NK-92 treated with Interleukin-12 subunit alpha and Interleukin-12 subunit beta, amount 100 ng/mL, for 24 hours (cell line): Measurements from ENCODE around the gene NDUFA6.
"Not testable (repeated sequence)": the region's sequence is repeated elsewhere in the genome, so short reads cannot be mapped to it uniquely, and the experiment has no call there.

ENCODE experiments used
- DNase-seq: peaks from one replicate; lab custom pipeline; 2025; lab: John Stamatoyannopoulos, UW

The NDUFA6 gene

DNA sequence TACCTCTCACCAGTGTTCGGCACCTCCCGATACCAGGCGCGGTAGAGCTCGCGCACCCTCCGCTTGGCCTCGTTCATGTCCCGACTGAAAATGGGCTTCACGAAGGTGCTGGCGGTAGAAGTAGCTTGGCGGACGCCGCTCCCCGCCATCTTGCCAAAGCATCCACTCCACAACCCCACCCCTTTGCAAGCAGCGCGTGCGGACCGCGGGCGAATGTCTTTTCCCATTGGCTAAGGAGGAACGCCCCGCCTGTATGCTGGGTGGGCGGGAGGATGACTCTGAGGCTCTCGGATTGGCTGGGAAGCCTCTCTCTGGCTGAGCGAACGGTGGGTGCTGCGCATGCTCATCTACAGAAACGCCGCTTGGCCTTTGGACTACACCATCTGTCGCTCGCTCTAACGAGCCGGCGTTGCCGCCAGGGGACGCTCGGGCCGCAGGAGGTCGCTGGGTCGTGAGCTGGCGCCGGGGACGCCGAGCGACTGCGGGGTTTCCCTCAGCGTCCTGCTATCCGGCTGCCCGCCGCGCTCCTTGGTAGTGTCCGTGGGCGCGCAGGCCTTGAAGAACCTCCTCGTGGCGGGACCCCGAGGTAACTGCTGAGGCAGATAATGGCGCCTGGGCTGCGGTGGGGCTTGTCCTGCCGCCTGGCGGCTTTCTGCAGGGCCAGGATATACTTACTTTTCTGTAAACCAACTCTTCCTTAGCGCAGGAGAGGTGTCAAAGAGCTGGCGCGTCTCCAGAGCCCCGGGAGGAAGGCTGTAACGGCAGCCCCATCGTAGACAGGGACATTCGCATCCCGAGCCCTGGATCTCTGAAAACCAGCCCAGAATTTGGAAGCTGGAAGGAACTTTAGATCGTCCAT, at the start of gene NDUFA6:
NDUFA6 (minus strand) TSS at position 177 of the 859 bp plus-strand sequence; CDS start at position 149, 28 bp downstream.
- DNase-seq: peak; percentile 97

DNA sequence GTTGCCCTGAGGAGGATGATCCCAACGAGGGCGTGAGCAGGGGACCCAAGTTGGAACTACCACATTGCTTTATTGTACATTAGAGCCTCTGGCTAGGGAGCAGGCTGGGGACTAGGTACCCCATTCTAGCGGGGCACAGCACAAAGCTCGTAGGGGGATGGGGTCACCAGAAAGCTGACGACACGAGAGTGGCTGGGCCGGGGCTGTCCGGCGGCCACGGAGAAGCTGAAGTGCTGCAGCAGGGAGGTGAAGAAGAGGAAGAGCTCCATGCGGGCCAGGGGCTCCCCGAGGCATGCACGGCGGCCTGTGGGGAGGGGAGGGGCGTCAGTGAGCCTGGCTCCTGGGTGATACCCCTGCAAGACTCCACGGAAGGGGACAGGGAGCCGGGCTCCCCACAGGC, 49.6 kb upstream of the NDUFA6 start:
- DNase-seq: not testable (repeated sequence)

DNA sequence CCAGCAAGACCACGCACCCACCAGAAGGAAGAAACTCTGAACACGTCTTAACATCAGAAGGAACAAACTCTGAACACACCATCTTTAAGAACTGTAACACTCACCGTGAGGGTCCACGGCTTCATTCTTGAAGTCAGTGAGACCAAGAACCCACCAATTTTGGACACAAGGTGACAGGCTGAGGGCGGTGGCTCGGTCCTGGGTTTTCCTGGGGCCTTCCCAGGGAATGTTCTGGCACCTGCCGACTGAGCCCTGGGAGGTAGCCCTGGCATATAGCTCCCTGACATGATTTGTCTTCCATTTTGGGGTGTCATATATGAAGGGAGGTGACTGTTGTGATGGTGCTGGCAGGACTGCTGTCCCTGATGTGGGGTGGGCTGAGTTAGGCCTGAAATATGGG, 48.9 kb upstream of the NDUFA6 start:
- not testable (repeated sequence) for DNase-seq

DNA sequence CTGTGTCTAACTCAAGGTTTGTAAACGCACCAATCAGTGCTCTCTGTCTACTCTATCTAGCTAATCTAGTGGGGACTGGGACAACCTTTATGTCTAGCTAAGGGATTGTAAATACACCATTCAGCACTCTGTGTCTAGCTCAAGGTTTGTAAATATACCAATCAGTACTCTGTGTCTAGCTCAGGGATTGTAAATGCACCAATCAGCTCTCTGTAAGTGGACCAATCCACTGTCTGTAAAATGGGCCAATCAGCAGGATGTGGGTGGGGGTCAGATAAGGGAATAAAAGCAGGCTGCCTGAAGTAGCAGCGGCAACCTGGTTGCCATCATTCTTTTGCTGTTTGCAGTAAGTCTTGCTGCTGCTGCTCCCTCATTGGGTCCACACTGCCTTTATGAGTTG, 48.4 kb upstream of the NDUFA6 start:
- no peak for DNase-seq

DNA sequence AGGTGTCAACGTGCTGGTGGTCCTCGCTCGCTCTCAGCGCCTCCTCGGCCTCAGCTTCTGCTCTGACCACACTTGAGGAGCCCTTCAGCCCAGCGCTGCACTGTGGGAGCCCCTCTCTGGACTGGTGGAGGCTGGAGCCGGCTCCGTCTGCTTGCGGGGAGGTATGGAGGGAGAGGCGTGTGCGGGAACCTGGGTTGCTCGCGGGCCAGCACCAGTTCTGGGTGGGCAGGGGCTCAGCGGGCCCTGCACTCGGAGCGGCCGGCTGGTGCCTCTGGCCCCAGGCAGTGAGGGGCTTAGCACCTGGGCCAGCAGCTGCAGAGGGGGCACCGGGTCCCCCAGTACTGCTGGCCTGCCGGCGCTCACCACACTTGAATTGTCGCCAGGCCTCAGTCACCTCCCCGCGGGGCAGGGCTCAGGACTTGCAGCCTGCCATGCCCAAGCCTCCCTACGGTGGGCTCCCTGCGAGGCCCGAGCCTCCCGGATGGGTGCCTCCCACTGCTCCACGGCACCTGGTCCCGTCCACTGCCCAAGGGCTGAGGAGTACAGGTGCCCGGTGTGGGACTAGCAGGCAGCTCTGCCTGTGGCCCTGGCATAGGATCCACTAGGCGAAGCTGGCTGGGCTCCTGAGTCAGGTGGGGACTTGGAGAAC, 47.7 kb upstream of the NDUFA6 start:
- DNase-seq: no peak

DNA sequence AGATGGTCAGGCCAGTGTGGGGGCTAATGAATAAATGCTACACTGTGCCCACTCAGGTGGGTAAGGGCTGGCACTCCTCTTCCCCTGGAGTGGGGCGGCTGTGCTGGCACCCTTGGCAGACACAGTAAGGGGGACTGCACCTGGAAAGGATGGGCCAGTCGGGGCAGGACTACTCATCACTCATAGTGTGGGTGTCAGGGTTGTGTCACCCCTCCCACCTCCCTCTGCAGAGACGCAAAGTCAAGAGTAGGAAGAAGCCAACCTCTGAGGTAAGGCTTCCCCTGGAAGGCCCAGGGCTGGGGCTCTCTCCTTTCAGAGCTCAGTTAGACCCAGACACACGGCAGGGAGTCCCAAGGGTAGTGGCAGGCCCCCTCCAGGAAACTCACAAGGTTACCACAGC, 45.1 kb upstream of the NDUFA6 start:
- DNase-seq: not testable (repeated sequence)

DNA sequence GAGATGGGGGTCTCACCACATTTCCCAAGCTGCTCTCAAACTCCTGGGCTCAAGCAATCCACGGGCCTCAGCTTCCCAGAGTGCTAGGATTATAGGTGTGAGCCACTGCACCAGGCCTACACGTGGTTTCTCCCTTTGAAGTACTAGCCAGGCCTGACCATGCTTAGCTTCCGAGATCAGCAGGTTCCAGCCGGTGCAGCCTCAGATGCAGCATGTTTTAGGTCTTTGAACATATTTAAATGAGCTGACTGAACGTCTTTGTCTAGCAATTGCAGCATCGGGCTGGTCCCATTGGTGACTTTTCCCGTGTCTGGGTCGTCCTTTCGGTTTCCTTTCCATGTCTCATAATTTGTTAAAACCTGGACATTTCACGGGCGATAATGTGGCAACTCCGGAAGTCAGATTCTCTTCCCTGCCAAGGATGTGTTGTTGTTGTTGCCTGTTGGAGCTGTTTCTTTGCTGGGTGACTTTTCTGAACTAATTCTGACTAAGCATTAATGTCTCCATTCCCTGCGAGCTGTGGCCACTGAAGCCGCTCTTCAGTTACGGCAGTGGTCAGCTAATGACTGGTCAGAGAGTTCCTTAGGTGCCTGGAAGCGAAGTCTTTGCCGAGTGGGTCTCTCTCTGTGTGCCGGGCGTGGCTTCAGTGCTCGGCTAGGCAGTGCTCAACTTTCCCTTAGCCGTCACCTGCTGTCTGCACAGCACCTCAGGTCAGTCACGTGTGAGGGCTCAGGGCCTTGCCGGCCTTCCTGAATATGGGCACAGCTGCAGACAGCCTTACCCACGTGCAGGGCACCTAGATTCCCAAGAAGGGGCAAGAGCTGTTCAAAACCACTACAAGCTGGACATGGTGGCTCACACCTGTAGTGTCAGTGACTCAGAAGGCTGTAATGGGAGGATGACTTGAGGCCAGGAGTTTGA, 43.8 kb upstream of the NDUFA6 start:
- DNase-seq: no peak

DNA sequence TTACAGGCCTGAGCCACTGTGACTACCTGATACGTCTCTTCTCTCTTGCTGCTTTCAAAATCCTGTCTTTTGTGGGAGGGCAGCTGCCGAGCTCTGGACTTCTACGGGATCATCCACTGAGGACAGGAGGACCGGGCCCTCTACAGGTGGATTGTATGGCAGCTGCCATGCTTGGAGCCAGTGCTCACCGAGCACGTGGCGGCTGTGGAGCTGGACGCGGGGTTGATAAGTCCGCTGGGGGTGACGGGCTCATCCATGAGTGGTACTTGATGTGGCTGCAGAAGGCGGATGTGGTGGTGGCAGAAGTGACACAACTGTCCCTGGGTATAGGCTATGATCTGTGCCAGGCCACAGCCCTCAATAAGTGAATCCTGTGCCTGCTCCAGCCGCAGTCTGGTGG, 41.9 kb upstream of the NDUFA6 start:
- no peak for DNase-seq

DNA sequence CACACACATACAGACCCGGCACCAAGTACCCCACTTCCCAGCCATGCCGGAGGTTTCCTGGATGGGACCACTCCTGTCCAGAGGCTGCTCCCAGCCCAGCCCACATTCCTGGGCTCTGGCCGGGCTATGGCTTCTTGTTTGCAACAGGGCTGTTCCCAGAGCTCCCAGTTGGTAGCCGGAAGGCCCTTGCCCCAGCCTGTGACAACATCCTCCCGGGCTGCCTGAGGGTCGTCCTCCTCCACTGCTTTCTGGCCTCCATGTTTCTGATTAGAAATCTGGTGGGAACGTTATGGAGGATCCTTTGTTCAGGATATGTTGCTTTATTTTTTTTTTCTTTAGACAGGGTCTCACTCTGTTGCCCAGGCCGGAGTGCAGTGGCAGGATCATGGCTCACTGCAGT, 41.0 kb upstream of the NDUFA6 start:
- no peak for DNase-seq

DNA sequence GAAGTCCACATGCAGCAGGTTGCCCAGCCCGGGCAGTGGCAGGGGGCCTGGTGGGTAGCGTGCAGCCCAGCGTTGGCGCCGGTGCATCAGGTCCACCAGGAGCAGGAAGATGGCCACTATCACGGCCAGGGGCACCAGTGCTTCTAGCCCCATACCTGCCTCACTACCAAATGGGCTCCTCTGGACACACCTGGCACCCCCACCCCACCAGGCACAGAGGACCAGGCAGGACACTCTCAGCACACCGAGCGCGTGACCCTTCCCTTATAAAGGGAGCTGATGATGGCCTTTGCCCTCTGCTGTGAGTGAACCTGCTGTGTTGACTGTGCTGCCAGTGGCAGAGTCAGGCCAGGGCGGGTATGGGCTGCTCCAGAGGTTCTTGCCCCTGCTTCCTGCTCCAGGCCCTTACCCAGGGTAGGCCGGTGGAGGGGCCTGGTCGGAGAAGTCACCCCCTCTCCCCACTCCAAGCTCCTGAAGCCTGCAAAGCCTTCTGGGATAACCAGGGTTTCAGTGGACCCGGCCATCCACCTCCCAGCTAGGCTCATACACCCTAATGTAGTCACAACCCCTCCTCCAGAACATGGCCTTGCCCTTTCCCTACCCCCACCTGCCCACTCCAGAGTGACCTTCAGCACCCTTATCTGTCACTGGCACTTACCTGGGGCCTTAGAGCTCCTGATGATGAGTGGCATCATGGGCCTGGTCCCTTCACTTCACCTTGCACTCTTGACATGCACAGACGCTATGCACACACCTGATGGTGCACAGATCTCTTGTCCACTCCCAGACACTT, 40.3 kb upstream of the NDUFA6 start, which contains the start of gene CYP2D6:
CYP2D6 (minus strand) TSS at position 172 of the 793 bp plus-strand sequence; CDS start at position 153, 19 bp downstream.
- DNase-seq: not testable (repeated sequence)

DNA sequence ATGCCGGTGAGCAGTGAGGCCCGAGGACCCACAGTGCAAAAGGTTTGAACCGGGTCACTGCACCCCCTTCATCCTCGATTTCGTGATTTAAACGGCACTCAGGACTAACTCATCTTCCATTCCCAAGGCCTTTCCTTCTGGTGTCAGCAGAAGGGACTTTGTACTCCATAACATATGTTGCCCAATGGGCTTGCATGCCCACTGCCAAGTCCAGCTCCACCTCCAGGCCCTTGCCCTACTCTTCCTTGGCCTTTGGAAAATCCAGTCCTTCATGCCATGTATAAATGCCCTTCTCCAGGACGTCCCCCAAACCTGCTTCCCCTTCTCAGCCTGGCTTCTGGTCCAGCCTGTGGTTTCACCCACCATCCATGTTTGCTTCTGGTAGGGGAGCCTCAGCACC, 39.6 kb upstream of the NDUFA6 start:
- DNase-seq: not testable (repeated sequence)

DNA sequence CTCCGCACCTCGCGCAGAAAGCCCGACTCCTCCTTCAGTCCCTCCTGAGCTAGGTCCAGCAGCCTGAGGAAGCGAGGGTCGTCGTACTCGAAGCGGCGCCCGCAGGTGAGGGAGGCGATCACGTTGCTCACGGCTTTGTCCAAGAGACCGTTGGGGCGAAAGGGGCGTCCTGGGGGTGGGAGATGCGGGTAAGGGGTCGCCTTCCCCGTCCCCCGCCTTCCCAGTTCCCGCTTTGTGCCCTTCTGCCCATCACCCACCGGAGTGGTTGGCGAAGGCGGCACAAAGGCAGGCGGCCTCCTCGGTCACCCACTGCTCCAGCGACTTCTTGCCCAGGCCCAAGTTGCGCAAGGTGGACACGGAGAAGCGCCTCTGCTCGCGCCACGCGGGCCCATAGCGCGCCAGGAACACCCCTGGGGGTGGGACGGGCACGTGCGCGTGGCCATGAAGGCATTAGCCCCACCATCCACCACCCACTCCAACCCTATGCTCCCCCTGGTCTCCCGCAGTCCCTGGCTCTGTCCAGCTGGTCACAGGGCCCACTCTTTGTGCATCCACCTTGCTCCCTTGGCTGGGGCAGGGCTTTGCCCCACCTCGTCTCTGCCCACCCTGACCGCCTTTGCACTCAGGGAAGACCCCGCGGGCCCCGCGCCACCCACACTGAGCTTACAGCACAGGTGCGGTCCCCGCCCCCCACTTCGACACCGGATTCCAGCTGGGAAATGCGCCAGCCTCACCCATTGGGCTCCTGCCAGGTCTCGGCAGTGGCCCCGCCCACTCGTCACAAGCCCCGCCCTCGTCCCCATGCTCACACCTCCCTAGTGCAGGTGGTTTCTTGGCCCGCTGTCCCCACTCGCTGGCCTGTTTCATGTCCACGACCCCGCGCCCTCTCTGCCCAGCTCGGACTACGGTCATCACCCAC, 38.5 kb upstream of the NDUFA6 start:
- not testable (repeated sequence) for DNase-seq

DNA sequence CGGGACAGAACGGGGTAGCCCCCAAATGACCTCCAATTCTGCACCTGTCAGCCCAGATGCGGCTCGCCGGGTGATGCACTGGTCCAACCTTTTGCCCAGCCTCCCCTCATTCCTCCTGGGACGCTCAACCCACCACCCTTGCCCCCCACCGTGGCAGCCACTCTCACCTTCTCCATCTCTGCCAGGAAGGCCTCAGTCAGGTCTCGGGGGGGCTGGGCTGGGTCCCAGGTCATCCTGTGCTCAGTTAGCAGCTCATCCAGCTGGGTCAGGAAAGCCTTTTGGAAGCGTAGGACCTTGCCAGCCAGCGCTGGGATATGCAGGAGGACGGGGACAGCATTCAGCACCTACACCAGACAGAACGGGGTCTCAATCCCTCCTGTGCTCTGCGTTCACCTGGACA, 37.4 kb upstream of the NDUFA6 start:
- not testable (repeated sequence) for DNase-seq

DNA sequence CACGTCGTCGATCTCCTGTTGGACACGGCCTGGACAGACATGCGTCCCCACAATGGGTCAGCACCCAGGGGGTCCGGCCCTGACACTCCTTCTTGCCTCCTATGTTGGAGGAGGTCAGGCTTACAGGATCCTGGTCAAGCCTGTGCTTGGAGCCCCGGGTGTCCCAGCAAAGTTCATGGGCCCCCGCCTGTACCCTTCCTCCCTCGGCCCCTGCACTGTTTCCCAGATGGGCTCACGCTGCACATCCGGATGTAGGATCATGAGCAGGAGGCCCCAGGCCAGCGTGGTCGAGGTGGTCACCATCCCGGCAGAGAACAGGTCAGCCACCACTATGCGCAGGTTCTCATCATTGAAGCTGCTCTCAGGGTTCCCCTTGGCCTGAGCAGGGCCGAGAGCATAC, 37.0 kb upstream of the NDUFA6 start:
- no peak for DNase-seq

DNA sequence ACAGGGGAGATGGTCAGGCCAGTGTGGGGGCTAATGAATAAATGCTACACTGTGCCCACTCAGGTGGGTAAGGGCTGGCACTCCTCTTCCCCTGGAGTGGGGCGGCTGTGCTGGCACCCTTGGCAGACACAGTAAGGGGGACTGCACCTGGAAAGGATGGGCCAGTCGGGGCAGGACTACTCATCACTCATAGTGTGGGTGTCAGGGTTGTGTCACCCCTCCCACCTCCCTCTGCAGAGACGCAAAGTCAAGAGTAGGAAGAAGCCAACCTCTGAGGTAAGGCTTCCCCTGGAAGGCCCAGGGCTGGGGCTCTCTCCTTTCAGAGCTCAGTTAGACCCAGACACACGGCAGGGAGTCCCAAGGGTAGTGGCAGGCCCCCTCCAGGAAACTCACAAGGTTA, 33.0 kb upstream of the NDUFA6 start:
- not testable (repeated sequence) for DNase-seq

DNA sequence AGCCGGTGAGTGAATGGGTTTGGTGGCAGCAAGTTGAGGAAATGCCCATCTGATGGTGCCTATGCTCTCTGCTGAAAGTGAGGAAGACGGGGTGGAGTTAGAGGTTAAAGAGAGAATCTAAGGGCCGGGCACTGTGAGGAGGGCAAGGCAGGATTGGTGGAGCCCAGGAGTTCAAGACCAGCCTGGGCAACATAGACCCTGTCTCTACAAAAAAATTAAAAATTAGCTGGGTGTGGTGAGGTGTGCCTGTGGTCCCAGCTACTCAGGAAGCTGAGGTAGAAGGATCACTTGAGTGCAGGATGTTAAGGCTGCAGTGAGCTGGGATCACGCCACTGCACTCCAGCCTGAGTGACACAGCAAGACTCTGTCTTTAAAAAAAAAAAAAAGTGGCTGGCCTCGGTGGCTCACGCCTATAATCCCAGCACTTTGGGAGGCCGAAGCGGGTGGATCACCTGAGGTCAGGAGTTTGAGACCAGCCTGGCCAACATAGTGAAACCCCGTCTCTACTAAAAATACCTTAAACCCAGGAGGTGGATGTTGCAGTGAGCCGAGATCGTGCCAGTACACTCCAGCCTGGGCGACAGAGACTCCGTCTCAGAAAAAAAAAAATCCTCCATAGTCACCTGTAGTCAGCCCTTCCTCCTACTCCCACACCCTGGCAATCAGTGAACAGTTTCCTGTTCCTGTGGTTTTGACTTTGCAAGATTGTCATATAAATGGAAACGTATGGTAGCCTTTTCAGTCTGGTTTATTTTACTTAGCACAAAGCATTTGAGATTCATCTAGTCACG, 29.9 kb upstream of the NDUFA6 start:
- DNase-seq: not testable (repeated sequence)

DNA sequence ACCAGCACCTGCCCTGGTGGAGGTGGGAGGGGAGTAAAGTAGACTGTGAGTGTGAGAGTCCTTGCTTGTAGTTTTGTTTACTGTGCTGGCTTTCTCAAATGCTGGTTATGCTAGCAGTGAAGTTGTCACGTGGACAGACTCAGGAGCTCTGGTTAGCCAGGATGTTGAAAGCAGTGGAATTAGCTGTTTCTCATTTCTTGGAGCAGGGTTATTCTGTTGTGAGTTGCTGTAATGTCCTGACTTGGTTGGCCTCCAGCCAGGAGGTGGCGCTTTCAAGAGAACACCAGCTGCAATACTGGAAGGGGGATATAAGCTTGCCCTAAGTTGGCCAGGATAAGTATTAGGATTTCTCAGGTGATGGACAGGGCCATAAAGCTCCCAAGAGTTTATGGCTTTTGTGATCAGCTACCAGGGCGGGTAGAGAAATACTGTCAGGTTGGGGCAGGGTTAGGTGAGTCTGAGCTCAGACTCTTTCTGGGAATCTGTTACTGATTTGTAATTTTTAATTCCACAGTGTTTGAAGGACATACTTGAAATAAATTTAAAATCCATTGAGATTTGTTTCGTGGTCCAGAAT, 26.4 kb upstream of the NDUFA6 start:
- DNase-seq: no peak

DNA sequence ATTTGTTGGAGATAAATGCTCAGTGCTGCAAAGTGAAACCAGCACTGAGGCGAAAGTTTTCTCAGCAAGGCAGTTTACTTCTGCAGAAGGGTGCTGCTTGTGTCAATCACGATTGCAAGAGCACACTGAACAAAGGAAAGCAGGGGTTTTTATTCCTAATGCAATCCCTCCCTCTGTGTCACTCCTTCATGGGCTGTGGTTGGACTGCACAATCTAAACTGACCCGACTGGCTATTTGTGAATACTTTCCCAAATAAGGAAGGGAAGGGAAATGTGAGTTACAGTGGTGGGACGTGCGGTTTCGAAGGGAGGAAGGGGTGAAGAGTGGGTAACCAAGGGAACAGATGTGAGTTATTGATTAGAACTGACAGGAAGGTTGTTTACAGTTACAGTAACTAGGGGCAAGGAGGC, 24.9 kb upstream of the NDUFA6 start:
- not testable (repeated sequence) for DNase-seq

DNA sequence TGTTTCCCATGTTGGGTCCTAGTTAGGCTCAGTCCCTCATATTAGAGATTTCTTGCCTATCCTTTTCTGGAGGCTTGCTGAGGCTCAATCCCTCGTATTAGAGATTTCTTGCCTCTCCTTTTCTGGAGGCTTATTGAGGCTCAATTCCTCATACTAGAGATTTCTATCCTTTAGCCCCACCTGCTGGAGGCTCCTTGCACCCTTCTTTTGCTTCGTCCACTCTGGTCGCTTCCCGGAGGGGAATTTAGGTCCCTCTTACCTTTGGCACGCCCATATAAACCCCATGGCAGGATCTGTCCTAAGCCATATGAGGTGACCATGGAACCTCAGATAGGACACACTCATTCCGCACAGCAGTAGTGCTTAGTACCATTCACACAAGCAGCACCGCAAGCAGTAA, 24.1 kb upstream of the NDUFA6 start:
- DNase-seq: no peak
